GM21576 (cell line): Measurements from ENCODE around the gene RABL6.
"Not testable (repeated sequence)": the region's sequence is repeated elsewhere in the genome, so short reads cannot be mapped to it uniquely, and the experiment has no call there.

ENCODE experiments used
- ATAC-seq: cut with Tn5 transposase; IDR thresholded peaks from one replicate; pipeline ENCODE4 v1.9.1; 2021; ENCODE audit warnings: mild to moderate bottlenecking, moderate library complexity; ENCODE audit not compliant: unreplicated experiment

The RABL6 gene

DNA sequence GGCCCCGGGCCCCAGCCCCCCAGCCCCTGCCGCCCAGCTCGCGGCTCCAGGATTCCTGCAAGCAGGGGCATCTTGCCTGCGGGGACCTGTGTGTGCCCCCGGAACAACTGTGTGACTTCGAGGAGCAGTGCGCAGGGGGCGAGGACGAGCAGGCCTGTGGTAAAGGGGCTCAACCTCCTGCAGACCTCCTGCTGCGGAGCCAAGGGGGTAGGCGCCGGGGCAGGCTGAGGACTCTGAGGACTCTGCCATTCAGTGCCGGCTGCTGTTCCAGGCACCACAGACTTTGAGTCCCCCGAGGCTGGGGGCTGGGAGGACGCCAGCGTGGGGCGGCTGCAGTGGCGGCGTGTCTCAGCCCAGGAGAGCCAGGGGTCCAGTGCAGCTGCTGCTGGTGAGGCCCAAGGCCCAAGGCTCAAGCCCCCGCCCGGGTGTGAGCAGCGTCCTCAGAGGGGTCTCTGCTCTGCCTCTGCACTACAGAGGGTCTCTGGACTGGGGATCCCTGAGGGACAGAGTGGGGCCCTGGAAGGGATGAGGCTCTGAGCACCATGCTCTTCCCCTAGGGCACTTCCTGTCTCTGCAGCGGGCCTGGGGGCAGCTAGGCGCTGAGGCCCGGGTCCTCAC is 47.8 kb downstream of the RABL6 start:
- ATAC-seq: no peak

DNA sequence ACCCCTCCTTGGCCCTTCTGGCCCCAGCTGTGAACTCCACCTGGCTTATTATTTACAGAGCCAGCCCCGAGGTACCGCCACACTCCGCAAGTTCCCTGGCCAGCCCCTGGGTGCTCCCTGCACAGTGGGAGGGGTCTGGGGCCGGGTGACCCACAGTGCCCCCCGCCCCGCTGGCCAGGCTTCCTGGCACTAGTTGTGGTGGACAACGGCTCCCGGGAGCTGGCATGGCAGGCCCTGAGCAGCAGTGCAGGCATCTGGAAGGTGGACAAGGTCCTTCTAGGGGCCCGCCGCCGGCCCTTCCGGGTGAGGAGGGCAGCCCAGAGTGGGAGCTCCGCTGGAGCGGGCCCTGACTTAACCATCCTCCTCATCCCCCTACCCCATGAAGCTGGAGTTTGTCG is 48.3 kb downstream of the RABL6 start:
- no peak for ATAC-seq

DNA sequence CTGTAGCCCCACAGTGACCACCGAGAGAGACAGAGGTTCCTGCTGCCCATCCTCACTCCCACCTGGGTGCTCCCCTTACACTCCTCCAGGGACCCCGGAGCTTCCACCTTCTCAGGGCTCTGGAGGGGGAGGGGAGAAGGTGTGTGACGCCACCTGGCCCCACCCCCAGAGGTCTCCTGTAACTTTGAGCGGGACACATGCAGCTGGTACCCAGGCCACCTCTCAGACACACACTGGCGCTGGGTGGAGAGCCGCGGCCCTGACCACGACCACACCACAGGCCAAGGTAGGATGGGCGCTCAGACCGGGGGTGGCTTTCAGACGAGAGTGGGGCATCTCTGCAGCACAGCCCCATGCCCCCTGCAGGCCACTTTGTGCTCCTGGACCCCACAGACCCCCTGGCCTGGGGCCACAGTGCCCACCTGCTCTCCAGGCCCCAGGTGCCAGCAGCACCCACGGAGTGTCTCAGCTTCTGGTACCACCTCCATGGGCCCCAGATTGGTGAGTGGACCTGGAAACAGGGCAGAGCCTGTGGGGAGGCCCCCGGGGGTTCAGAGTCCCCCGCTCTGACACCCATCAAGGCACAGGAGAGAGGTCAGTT is 48.9 kb downstream of the RABL6 start:
- no peak for ATAC-seq

DNA sequence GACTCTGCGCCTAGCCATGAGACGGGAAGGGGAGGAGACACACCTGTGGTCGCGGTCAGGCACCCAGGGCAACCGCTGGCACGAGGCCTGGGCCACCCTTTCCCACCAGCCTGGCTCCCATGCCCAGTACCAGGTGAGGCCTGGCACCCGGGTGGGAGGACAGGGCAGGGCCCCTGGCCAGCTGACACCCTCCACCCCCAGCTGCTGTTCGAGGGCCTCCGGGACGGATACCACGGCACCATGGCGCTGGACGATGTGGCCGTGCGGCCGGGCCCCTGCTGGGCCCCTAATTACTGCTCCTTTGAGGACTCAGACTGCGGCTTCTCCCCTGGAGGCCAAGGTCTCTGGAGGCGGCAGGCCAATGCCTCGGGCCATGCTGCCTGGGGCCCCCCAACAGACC is 49.4 kb downstream of the RABL6 start:
- ATAC-seq: no peak

DNA sequence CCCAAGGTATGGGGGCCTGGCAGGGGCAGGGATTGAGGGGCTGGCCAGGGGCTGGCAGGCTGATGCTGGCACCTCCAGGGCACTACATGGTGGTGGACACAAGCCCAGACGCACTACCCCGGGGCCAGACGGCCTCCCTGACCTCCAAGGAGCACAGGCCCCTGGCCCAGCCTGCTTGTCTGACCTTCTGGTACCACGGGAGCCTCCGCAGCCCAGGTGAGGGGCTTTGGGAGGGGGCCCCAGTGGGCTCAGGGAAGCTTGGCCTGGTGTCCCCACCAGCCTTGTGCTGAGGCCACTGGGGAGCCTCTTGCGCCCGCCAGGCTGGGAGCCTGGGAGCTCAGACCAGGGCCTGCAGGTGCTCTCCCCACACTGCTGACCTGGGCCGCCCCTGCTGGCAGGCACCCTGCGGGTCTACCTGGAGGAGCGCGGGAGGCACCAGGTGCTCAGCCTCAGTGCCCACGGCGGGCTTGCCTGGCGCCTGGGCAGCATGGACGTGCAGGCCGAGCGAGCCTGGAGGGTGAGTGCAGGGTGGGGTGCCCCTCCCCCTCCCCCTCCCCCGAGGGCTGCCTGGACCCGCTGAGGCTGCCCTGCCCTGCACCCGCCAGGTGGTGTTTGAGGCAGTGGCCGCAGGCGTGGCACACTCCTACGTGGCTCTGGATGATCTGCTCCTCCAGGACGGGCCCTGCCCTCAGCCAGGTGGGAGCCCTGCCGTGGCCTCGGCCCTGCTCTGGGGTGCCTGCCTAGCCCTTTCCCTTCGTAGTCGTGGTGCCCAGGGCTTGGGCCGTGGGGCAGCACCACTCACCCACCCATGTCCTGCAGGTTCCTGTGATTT is 50.0 kb downstream of the RABL6 start:
- ATAC-seq: no peak

DNA sequence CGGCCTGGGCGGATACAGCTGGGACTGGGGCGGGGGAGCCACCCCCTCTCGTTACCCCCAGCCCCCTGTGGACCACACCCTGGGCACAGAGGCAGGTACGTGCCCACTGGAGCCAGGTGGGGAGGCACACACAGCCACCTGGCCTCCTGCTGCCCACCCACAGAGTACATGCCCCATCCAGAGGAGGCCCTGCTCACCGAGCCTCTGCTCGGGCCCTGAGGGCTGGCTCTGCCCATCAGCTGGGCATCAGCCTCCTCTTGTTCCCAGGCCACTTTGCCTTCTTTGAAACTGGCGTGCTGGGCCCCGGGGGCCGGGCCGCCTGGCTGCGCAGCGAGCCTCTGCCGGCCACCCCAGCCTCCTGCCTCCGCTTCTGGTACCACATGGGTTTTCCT is 50.7 kb downstream of the RABL6 start:
- no peak for ATAC-seq

DNA sequence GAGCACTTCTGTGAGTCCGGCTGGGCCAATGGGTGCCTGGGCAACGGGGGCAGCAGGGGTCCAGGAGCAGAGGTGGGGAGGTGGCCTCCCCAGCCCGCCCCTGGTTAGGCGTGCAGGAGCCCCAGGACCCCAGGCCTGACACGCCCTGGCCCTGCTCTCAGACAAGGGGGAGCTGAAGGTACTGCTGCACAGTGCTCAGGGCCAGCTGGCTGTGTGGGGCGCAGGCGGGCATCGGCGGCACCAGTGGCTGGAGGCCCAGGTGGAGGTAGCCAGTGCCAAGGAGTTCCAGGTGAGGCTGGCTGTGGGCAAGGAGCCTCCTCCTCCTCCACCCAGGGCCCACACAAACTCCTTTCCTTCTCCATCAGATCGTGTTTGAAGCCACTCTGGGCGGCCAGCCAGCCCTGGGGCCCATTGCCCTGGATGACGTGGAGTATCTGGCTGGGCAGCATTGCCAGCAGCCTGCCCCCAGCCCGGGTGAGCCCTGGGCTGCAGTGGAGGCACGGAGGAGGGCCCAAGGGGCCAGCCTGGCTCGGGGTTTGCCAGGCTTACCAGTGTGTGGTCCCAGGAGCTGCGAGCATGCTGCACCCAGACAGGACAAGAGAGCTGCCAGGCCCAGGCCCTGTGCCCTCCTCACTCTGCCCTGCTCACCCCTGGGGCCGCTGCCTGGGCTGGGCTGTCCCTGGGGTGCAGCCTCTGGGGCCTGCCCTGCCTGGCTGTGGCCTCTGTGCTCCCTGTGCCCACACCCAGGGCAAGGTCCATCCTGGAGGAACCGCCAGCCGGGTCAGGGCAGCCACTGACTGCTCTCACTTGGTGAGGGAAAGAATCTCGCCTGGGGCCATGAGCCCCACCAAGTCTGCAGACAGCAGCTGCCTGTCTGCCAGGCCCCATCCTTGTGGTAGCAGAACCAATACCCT is 51.4 kb downstream of the RABL6 start:
- no peak for ATAC-seq

DNA sequence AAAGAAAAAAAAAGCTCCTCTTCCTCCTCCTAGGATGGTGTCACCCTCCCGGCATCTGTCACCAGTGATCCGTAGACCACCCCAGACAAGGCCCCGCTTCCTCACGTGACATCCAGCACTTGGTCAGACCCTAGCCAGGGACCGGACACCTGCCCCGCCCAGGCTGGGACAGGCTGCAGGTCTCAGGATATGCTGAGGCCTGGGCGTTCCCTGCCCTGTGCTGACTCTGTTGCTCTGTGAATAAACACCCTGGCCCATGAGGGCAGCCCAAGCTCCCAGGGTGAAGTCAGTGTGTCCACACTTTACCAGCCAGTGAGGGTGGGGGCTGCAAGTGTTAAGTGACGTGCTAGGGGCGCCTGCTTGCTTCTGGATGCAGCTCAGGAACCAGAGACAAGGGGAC is 52.8 kb downstream of the RABL6 start:
- ATAC-seq: no peak

DNA sequence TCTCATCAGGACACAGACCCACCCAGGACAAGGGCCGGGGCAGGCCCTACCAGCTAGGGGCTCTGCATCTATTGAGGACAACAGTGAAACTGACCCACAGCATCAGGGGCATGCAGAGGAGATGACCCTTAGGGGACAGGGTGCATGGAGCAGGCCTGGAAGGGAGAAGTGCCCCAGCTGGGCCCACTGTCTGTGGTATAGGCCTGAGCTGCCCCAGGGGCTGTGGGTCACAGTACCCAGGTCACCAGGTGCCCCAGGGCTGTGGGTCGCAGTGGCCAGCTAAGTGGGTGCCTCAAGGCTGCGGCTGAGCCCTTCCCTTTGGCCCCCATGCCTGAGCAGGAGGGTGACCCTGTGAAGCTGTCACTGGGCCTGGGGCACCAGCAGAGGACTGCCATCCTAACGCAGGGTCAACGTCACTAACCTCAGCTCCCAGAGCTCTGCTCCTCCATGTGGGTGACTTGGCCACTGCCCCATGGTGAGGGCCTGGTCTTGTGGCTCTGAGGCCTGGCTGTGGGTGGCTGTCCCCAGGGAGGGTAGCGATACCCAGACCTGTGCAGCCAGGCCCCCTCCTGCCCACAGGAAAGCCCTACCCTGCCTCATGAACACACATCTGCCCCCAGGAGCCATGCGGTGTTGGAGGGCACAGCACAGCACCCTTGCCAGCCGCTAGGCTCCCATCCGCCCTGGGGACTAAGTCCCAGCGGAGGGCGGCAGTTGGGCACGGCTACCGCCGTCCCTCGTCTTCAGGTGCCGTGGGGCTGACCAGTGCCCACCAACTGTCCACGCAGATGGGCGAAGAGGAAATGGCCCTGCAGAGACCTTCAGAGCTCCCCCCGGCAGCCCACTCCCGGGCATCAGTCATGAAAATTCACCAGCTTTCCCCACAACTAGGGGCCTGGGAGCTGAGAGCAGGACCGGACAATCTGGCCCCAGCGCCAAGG is 53.5 kb downstream of the RABL6 start:
- ATAC-seq: no peak

DNA sequence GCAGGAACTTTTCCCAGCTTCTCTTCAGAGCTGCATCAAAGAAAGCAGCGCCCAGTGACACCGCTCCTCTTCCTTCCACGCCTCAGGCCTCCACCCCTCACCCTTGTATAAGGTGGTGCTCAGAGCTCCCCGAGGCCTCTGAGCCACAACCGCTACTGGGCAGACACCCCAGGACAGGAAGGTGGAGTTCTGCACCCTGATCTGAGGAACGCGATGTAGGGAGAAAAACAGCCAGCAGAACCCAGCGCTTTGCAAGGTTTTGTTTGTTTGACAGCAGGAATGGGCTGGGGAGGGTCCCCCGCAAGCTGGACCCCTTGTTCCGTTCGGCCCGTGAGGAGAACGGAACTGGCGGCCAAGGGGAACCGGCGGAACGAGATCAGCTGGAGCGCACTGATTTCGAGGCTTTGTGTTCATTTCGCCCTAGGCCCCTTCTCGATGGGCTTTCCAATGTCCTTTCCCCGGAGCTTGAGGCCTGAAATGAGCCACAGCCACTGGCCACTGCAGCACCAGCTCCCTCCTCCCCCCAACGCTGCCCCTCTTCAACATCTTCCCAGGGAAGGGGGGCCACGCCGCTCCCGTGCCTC is 54.2 kb downstream of the RABL6 start:
- ATAC-seq: no peak

DNA sequence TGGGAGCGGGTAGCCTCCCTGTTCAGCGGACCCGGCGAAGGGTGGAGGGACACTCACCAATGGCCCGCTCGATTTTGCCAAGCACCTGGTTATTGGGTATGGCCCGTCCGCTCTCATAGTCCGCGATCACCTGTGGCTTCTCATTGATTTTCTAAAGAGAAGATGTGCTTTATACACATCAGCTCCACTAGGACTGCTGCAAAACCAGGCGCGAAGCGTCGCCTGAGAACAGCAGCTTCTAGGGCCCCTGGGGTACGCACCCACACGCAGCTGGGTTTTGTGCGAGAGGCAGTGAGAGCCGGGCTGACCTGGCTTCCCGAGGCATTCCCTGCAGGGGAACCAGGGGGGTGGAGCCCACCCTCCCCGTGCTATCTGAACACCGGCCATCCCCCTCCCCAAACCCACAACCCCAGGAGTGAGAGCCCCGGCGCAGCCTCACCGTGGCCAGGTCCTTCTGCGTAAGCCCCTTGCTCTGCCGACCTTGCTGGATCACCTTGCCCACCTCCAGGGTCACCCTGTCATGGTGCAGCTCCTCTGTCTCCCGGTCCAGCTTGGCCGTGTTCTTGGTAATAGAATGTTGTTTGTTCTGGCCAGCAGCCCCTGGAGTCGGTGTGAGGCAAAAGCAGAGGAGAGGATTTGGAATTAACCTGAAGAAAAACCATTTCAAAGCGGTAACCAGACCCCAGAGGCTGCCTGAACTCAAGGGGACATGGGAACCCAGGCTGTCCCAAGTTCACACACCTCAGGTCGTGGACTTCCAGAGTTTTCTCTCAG is 55.3 kb downstream of the RABL6 start:
- ATAC-seq: no peak

DNA sequence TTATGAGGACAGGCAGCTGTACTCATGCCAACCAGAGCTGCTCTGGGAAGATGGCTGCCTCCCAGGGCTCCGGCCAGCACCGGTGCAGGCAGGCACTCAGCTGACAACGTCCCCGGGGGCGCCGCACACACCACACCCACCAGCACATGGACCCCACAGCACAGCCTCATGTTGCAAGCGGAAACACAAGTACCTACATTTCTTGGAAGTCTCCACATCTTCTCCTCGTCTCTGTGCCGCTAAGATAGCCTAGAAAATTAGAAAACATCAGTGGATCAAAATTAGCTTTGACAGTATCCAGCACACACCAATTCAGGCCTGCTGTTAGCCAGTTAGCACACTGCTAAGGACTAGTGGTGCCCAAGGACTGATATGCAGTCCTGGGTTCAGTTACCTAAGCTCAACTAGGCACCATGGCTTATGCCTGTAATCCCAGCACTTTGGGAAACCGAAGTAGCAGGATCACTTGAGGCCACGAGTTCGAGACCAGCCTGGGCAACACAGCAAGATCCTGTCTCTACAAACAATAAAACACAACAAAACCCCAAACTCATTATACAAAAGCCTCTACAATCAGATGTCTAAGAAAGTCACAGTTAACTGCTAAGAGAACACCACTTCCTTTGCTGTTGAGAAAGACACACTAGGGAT is 56.0 kb downstream of the RABL6 start:
- no peak for ATAC-seq

DNA sequence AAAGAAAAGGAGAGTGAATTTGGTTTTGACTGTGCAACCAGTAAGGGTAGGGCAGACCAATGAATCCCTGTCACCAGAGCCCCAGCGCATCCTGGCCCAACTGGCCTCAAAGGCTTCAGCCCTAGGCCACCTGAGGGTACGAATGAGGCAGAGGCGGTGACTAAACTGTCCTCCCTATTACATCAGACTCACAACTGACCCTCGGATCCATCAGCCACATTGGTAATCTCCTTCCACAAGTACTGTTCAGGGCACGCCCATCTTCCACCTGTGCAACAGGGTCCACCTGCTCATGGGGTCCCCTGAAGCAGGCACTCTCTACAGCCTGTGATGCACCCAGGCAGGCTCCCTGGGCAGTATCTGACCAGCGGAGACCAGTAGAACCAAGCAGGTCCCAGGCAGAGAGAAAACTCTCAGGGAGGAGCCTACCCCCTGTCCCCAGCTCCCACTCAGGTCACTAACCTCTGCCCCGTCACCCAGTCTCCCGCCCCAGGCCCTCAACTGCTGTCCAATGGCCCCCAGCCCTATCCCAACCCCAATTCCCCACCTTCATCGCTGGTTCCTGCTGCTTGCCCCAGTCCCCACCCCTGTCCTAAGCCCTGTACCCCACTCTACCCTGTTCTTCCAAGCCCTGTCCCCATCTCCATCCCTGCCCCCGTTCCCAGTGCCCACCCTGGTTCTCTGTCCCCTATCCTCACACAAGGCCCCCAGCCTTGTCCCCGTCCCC is 57.5 kb downstream of the RABL6 start:
- ATAC-seq: no peak

DNA sequence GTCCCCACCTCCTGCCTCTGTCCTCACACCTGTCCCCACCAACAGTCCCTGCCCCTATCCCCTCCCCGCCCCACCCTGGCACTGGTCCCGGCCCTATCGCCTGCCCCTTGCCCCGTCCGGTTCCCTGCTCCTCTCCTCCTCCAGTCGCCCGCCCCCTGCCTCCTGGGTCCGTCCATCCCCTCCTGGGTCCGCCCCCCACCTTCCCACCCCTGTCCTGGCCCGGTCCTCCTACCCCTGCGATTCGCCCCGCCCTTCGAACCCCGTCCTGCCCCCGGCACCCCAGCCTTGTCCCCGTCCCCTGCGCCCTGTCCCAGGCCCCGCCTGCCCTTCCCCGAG is 58.0 kb downstream of the RABL6 start:
- ATAC-seq: no peak

DNA sequence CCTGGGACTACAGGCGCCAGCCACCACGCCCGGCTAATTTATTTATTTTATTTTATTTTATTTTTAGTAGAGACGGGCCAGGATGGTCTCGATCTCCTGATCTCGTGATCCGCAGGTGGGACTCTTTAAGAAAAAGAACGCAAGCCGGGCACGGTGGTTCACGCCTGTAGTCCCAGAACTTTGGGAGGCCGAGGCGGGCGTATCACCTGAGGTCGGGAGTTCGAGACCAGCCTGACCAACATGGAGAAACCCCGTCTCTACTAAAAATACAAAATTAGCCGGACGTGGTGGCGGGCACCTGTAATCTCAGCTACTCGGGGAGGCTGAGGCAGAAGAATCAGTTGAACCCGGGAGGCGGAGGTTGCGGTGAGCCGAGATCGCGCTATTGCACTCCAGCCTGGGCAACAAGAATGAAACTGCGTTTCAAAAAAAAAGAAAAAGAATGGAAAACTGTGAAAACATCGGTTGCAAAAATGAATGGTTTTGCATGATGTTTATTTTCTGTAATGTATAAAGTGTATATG is 59.2 kb downstream of the RABL6 start:
- ATAC-seq: not testable (repeated sequence)

DNA sequence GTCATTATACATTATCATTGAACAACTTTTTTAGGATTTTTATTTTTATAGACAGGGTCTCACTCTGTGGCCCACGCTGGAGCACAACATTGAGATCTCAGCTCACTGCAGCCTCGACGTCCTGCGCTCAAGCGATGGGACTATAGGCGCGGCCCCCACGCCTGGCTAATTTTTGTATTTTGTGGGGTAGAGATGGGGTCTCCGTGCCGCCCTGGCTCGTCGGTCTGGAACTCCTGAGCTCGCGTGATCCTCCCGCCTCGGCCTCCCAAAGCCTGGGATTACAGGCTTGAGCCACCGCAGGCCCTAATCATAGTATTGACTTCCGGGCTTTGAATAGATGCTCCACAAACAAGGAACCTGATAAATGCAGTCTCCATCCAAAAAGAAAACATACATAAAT is 59.7 kb downstream of the RABL6 start:
- no peak for ATAC-seq

DNA sequence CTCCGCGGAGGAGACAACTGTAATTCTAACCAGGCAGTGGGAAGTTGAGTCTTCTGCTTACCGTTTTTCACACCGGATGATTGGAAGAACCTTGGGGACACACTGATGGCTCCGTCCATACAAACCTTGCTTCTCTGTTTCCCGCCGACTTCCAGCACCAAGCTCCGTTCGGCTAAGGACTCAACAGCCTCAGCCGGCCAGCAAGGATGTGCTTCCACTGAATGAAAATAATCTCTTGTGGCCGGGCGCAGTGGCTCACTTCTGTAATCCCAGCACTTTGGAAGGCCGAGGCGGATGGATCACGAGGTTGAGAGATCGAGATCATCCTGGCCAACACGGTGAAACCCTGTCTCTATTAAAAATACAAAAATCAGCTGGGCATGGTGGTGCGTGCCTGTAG is 60.2 kb downstream of the RABL6 start:
- no peak for ATAC-seq

DNA sequence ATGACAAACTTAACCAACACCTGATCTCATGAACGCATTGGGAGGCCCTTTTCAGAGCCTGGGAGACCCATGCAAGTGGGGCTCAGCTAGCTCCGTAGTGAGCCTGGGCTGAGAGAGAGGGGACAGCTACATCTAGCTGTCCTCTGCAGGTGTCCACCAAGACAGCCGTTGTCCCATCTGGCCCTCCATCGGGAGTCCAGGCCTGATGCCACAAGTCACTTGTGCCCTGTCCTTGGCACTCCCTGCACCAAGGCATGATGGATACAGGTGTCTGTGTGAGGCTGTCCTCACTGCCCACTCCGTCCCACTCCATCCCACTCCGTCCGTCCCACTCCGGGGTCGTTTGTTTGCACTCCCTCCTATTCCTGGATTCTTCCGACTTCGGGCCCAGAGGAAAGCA is 60.9 kb downstream of the RABL6 start:
- ATAC-seq: no peak
